Measurements from ENCODE around the gene SLX9.
"Not testable (repeated sequence)": the region's sequence is repeated elsewhere in the genome, so short reads cannot be mapped to it uniquely, and the experiment has no call there.

Gene SLX9

DNA sequence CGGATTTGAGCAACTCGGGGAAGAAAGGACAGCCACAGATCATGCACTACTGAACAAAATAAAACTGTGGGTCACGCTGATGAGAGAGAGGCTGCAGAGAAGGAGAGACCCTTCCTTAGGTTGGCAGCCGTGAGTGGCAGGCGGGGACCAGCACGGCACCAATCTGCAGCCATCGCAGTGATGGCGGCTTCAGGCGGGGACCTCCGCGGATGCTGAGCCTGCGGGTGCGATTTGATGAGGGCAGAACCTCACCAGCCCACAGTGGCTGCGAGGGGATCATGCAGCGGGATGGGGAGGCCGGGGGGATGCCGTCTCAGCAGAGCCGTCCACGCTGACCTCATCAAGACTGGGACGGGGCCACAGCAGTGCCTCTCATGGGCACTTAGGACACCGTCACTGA, 30.9 kb upstream of the SLX9 start:
- H3K27ac ChIP-seq = no peak overlapping the region
- TF ChIP-seq ZFX (IDR thresholded peaks at IDR 0.05; ENCODE audit: borderline replicate concordance) = no peak
- TF ChIP-seq, protein P1, sequence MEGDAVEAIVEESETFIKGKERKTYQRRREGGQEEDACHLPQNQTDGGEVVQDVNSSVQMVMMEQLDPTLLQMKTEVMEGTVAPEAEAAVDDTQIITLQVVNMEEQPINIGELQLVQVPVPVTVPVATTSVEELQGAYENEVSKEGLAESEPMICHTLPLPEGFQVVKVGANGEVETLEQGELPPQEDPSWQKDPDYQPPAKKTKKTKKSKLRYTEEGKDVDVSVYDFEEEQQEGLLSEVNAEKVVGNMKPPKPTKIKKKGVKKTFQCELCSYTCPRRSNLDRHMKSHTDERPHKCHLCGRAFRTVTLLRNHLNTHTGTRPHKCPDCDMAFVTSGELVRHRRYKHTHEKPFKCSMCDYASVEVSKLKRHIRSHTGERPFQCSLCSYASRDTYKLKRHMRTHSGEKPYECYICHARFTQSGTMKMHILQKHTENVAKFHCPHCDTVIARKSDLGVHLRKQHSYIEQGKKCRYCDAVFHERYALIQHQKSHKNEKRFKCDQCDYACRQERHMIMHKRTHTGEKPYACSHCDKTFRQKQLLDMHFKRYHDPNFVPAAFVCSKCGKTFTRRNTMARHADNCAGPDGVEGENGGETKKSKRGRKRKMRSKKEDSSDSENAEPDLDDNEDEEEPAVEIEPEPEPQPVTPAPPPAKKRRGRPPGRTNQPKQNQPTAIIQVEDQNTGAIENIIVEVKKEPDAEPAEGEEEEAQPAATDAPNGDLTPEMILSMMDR (IDR thresholded peaks at IDR 0.05) = no peak

DNA sequence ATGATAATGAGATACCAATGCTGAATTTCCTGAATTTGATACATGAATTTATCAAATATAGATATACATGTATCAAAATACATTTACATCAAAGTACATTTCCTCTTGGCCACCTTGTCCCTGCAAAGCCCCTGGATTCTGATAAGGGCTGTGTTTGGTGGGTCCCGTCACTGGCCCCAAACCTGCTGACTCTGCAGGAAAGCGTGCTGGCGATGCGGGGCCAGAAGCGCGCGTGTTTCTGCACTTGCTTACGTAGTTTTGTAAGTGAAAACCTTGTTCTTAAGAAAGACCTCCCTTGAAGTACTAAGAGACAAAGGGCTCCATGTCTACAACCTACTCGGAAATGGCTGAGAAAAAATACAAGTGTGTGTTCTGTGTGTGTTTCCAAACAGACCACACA, 30.1 kb upstream of the SLX9 start:
- no peak for TF ChIP-seq ZFX (IDR thresholded peaks at IDR 0.05; ENCODE audit: borderline replicate concordance)
- TF ChIP-seq, protein P1 (IDR thresholded peaks at IDR 0.05) = no peak
- H3K27ac ChIP-seq = no peak overlapping the region

DNA sequence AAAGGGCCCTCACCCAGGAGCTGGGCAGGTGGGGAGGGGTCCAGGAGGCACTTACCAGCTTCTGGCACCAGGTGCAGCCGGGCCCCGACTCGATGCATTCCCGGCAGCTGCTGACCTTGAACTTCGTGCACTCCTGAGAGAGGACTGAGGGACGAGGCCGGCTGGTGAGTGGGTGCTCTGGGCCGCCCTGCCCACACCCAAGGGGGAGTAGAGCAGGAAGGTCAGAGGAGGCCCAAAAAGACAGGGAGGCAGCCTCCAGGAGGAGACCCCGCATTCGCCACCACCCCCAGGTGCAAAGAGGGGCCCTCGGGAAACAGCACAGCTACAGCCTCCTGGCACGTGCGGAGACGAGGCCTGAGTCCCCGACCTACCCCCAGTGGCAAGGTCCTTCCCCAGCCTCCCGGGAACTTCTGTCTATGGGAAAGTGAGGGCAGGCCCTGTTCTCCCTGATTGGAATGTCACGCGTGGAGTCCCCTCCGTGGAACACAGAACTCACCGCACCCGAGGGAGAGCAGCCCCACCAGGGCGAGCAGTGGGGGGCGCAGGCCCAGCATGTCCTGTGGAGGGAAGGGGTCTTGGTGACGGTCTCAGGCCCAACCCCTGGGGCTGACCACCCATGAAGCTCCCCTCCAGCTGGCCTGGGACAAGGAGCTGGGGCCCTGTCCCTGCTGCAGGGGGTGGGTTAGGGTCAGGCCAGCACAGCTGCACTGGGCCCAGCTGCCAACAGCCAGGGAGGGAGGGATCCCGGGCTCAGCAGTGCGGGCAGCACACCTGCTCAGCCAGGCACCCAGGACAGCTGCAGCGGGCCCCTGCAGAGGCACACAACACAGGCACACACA, 29.4 kb upstream of the SLX9 start:
- H3K27ac ChIP-seq = no peak overlapping the region
- TF ChIP-seq, protein P1 (IDR thresholded peaks at IDR 0.05) = no peak
- no peak for TF ChIP-seq ZFX (IDR thresholded peaks at IDR 0.05; ENCODE audit: borderline replicate concordance)

DNA sequence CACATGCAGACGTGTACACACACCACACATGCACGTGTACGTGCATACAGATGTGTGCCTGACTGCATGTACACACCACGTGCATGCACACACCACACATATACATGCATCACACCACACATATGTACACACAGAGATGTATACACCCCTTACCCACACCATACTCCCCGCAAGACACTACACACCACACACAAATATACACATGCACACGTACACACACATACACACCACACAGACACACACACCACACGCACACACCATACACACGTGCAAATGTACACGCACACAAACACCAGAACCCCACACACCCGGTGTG, 28.8 kb upstream of the SLX9 start:
- H3K27ac ChIP-seq = no peak overlapping the region

DNA sequence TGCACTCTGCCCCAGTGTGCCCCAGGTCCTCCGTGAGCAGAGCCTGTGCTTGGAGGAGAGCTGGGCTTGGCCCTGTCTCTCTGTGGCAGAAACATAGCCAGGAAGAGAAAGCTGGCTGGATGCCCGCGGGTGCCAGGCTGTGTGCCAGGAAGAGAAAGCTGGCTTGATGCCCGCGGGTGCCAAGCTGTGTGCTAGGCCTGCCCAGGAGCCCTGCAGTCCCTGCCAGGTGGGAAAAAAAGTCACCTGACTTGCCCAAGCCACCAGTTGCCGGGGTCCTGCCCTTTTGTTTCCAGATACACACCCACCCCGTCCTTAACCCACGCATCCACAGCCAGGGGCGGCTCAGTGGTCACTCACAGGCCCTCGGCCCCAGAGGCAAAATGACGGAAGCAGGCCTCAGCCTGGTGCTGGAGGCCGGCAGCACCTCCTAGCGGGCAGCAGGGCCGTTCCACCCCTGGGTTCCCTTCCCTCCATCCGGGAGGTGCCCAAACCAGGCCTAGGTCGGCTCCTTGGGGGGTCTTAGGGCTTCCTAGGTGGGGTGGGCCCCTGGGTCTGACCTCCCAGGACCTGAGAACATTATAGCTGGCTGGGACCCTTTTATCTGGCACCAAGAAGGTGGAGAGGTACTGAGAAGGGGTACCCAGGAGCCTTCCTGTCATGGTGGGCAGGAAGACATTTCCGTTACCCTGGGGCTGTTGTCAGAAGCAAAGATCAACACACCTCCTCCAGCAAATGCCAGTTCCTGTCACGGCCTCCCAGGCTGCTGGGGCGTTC, 28.3 kb upstream of the SLX9 start:
- no peak overlapping the region for H3K27ac ChIP-seq
- TF ChIP-seq, protein P1 (IDR thresholded peaks at IDR 0.05) = peak; percentile 86
- no peak for TF ChIP-seq ZFX (IDR thresholded peaks at IDR 0.05; ENCODE audit: borderline replicate concordance)

More for the DNA sequence above, 28.8 kb upstream of the SLX9 start:
- TF ChIP-seq ZFX (IDR thresholded peaks at IDR 0.05; ENCODE audit: borderline replicate concordance) = no peak
- TF ChIP-seq, protein P1 (IDR thresholded peaks at IDR 0.05) = no peak

DNA sequence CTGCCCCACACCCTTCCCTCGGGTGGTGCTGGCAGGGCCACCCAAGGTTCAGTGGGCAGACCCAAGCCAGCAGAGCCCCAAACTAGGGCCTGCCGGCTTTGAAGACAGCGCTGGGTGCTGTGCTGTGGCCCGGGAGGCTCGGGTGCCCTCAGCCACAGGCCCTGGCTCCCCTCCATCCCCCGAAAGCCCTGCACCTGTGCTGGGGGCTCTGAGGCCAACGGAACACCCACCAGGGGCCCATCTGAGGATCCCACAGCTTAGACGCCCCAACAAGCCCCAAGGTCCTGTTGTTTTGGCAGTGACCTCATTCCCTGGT, 27.7 kb upstream of the SLX9 start:
- H3K27ac ChIP-seq = no peak overlapping the region
- TF ChIP-seq, protein P1 (IDR thresholded peaks at IDR 0.05) = no peak
- TF ChIP-seq ZFX (IDR thresholded peaks at IDR 0.05; ENCODE audit: borderline replicate concordance) = no peak

DNA sequence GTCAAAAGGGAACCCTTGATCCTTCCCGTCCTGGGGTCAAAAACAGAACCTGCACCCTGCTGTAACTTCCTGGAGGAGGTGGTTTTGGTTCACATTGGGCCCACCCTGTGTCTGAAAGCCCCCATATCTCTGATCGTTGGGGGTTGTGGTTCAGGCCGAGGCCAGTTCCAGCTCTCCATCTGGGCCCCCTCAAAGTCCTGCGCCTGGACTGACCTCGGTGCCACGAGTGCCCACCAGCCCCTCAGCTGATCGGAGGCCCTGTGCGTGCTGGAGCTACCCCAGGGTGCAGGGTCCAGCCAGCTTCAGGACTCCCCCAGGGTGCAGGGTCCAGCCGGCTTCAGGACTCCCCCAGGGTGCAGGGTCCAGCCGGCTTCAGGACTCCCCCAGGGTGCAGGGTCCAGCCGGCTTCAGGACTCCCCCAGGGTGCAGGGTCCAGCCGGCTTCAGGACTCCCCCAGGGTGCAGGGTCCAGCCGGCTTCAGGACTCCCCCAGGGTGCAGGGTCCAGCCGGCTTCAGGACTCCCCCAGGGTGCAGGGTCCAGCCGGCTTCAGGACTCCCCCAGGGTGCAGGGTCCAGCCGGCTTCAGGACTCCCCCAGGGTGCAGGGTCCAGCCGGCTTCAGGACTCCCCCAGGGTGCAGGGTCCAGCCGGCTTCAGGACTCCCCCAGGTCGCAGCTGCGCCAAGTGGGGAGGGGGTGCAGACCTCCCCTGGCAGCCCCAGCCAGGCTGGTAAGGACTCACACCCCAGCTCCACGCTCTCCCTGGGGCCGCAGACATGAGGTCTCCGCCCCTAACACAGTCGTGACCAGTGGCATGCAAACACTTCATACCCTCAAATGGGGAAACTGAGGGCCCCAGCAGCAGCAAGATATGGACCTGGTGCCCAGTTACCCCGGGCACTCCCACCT, 27.1 kb upstream of the SLX9 start:
- not testable (repeated sequence) for H3K27ac ChIP-seq
